22Rv1 (cell line): ENCODE measurements around the gene TIAL1.

Experiments used
- ZFX ChIP-seq: fragments of 450-650 bp; IDR thresholded peaks from 2 replicates; pipeline ENCODE4 v1.6.1; 2017; ENCODE audit warnings: antibody characterized with exemption, borderline replicate concordance
- TF ChIP-seq, protein P1 (sequence below): fragments of 450-650 bp; IDR thresholded peaks from 2 replicates; pipeline ENCODE4 v1.5.1; 2017; ENCODE audit warnings: mild to moderate bottlenecking

DNA sequence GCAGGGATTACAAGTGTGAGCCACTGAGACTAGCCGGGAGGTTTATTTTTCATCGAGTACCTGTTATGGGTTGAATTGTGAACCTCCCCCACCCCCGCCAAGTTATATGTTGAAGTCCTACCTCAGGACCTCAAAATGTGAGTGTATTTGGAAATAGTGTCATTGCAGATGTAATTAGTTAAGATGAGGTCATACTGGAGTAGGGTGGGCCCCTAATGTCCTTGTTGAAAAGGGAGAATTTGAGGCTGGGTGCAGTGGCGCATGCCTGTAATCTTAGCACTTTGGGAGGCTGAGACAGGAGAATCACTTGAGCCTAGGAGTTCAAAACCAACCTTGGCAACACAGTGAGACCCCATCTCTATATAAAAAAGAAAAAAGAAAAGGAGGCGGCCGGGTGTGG is 43.6 kb upstream of the TIAL1 start:
- TF ChIP-seq, protein P1, sequence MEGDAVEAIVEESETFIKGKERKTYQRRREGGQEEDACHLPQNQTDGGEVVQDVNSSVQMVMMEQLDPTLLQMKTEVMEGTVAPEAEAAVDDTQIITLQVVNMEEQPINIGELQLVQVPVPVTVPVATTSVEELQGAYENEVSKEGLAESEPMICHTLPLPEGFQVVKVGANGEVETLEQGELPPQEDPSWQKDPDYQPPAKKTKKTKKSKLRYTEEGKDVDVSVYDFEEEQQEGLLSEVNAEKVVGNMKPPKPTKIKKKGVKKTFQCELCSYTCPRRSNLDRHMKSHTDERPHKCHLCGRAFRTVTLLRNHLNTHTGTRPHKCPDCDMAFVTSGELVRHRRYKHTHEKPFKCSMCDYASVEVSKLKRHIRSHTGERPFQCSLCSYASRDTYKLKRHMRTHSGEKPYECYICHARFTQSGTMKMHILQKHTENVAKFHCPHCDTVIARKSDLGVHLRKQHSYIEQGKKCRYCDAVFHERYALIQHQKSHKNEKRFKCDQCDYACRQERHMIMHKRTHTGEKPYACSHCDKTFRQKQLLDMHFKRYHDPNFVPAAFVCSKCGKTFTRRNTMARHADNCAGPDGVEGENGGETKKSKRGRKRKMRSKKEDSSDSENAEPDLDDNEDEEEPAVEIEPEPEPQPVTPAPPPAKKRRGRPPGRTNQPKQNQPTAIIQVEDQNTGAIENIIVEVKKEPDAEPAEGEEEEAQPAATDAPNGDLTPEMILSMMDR: no peak
- no peak for TF ChIP-seq ZFX
